Stimulated activated CD8-positive, alpha-beta memory T cell treated with anti-CD3 and anti-CD28 coated beads, Interleukin-2, amount 100 ng/mL, for 1 hour (primary cell): ENCODE measurements around the gene BABAM2.

Source experiments
- DNase-seq, 2 donors: peaks; one replicate each; pipeline ENCODE4 v3.0.0-alpha.2; 2020; ENCODE audit warnings: low read depth in 2 of 2

The BABAM2 gene

DNA sequence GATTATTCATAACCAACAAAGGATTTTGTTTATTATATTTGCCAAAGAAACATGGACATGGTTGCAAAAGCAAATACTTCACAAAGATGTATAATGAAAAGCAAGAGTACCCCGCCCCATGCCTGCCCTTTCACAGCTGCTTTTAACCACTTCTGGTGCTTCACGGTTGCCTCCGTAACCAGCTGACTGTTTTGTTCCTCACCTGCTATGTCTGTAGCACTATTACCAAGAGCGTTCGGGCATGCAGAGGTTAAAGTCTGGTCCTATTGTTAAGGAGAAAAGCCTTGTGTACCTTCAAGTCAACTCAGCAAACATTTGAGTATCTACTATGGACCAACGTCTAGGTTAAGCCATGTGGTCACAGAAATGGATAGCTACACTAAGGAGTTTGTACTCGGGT is 386.9 kb downstream of the BABAM2 start:
- no peak for DNase-seq

DNA sequence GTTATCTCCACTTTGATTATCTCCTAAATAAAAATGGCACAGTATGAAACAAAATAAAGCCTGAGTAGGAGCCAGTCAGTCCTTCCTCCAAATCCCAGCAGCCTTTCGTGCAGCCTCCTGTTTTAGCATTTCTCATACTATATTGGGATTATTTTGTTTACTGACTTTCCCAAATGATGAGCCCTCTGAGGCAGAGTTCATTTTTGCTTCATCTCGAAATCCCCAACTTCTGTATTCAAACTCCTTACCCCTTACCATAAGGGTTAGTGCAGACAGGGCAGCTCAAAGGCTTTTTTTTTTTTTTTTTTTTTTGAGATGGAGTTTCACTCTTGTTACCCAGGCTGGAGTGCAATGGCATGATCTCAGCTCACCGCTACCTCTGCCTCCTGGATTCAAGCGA is 388.8 kb downstream of the BABAM2 start:
- DNase-seq, result no peak

DNA sequence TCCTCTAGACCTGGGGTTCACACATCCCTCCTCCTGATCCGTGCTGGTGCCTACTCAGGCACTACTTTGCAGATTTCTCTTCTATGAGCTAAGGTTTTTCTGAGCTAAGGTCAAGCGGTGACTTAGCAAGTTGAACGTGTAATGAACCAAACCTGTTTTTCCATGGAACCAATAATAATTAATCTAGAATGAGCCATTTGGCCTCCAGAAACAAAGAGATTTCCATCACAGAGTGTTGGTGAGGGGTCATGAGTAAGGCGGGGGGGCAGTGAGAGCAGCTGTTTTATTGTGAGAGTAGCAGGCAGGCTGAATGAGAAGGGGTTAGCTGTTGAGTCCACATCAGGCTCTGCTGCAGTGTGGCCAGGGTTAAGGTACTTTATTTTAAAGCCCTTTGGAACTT is 390.1 kb downstream of the BABAM2 start:
- DNase-seq, result no peak

DNA sequence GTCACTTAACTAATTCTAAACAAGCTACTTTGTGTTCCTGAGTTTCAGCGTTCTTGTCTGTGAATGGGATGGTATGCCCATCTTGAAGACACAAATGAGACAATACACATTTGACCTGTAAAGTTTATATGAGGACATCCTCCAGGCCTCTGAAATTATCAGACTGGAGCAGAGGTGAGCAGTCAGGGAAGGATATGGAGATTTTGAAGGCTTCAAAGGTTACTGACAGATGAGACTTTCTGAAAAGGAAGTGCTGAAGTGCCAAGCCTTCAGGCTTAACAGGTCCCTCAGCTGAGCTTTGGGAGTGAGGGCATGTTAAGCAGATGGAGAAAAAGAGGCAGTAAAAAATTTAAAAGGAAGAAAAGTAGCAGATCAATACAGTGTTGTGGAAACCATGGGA is 391.2 kb downstream of the BABAM2 start:
- DNase-seq, result no peak

DNA sequence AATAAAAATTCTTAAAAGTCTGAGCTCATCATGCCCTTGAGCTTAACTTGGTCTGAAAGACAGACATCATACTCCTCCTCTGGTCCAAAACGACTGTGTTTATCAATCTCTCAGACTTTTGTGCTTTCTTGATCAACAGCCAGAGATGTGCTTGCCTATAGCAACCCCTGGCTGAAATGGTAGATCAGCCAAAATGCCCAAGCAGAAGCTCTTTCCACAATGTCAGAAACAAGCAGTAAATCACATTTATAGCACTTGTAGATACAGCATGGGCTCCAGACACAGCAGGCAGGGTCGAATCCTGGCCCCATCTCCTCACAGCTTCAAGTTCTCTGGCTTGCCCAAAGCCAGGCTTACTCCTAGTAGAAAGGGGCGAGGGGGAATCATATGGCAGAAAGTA is 391.7 kb downstream of the BABAM2 start:
- DNase-seq, result no peak

DNA sequence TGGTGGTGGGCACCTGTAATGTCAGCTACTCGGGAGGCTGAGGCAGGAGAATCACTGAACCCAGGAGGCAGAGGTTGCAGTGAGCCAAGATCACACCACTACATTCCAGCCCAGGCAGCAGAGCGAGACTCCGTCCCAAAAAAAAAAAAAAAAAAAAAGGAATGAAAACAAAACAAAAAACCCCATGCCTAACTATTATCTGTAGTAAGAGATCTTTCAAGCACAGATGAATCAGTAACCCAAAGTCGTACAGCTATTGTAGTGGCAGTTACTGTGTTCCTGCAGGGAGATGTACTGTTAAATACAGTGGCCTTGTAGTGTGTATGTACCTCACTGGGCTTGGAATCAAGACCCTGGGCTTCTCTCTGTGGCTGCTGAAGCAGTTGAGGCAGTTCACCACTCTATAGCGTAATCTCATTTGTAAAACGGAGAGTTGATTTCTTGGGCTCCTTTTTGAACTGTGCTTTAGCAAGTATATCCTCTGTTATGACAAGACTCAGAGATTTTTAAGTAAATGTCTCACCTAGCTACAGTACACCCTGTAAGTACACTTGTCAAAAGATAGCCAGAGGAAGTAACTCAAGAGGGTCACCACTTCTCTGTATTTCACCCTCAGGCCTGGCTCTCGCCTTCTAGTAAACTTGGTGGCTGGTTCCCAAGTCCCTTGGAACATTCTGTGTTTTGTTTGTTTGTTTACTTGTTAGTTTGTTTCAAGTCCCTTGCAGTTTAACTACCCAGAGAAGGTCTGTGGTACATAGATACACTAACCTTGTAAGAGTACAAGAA is 392.5 kb downstream of the BABAM2 start:
- DNase-seq, result no peak

DNA sequence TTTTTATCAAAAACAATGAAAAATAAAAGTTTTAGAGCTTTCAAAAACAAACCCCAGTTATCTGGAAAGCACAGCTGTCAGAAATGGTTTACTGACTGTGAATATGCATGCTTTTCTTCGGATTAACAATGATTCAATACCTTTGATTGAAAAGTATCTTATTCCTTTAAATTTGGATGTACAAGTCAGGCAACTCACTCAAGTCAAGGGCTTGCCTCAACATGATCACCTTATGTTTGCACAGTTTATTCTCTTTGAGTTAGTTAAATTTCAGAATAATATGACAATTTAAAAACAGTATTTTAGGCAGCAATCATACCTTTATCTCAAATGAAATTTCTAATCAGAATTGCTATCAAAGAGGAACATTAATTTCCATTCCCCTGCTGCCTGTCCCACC is 393.3 kb downstream of the BABAM2 start:
- DNase-seq, result no peak

DNA sequence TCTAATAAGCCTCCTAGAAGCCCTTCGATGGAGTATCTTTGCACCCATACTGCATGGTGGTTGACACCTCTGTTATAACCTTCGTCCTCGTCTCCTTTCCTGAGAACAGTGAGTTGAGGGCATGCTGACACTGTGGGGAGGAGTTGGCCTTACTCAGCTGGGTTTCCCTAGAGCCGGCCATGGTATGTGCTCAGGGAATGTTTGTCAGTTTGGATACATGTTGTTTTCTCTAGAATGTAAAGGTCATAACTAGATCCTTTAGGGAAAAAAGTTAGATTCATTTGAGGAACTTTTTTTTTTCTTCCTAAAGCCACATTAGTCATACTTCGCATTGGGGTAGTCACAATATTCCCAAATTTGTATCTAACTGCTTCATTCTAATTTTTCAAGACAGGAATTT is 396.1 kb downstream of the BABAM2 start:
- DNase-seq, result no peak

DNA sequence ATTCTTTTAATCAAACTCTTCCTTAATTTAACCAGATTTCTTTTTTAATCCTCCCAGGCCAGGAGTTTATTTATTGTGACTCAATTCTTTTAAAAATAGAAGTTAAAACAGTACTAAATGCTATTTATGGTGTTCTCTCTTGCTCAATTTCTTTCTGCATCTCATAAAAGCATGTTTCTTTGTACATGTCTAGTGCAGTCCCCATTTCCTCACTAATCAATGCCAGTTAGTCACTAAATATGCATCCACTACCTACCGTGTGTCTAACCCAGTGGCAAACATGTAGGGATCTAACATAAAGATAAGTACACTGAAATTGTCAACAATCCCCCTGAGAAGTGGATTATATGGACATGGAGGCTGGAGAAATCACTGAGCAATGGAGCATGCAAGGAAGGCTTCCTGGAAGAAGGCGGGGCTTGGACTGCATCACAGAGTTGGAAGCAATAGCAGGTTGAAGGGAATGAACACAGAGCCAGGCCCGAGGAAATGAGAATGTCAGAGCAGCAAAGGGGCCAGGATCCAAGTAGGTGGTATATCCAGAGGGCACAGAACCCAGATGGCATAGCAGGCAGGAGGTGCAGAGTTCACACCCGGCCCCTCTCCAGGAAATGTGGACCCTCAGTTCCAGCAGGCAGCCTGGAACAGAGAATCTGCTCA is 396.9 kb downstream of the BABAM2 start:
- no peak for DNase-seq

DNA sequence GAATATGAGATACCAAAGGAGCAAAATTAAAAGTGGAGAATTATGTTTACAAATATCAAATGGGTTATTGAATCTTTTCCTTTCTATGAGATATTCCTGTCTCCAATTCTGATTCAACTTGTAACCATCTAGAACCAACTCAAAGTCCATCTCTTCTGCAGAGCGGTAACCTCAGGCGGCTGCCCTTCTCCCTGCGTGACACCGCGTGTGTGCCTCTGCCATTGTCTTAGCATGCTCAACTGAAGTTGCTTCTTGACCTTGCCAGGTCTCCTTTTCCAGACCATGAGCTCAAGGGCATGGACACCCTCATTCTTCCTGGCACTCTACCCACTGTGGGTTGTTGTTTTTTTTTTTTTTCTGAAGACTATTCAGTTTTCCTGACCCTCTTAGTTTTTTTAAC is 398.1 kb downstream of the BABAM2 start:
- no peak for DNase-seq

DNA sequence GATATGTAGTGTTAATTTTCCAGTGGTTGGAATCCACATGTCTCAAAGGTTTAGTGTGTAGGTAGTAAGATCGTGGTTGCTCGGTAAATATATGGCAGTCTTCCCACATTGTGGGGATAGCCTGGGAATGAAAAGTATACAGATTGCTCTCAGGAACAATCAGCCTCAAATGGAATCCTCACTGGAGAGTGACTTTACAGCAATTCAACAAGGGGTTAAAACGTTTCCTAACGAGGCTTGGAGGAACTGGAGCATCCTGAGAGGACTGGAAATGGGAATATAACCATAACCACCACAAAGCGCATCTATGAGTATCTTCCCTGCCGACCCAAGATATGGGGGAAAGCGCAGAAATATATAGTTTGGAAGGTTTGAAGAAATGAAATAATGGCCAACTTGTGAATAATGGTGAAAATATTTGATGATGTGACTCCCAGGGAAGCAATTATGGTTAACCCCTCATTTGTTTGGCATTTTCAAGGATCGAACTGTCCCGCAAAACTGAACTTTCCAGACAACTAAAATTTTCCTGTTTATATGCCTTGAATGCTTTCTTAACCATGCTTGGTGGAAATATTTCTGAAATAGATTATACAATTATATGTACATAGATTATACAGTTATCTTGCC is 401.4 kb downstream of the BABAM2 start:
- no peak for DNase-seq

DNA sequence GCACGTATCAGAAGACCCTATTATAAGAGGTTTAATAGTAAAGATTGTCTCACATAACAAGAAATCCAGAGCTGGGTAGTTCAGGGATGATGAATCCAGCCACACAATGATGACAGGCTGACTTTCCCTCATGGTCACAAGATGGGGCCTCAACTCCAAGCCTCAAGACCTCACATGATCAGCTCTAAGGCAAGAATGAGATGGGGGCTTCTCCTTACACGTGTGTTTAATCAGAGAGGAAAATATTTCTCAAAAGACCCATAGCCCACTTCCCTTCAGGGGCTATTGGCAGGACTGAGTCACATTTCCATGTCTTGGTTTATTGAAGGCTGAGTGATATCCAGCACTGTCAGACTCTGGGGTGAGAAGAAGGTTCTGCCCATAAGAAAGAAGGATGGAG is 402.0 kb downstream of the BABAM2 start:
- no peak for DNase-seq

DNA sequence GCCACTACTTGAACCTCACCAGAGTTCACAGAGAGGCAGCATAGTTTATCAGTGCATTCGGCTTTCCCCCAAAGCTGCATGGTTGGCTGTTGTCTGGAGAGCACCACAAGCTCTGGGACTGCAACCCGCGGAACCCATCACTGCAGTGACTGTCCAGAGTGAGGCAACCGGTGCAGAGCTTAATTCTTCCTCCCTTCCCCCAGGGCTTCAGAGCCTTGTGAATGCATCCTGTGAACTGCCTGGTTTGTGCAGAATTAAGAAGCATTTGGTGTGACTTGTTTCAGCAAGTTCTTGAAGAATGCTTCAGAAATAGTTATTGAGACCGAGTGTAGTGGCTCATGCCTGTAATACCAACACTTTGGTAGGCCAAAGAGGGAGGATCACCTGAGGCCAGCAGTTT is 402.9 kb downstream of the BABAM2 start:
- no peak for DNase-seq

DNA sequence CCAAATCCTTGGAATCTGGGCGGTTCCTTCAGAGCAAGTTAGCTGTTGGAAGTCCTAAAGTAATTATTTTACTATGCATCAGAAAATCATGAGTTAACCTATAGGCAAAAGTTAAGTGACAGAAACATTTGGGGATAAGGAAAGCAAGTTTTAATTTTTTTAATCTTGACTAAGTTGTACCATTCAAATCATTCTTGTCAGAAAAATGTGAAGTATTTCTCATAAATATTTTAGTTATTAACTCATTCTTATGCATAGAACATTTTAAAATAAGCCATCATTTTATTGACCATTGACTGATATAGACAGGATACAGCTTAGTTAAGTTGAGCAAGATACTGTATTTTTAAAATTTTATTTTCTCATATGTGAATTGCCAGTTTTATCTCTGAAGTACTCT is 403.9 kb downstream of the BABAM2 start:
- no peak for DNase-seq

DNA sequence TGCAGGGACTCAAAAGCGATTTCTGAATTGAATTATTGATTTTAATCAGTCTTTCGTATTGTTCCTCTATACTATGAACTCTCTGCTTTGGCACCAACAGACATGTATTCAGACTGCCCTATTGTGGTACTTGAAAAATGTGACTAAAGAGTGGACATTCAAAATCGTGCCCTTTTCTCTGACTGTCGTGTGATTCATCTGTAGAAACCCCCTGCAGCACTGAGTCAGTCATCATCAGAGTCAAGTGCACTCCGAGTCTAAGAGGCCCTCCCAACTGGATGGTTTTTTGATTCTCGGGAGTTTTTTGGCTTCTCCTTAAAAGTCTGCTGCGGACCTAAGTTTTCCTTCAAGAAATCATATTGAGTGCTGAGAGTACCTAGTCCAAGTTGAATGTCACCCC is 405.7 kb downstream of the BABAM2 start:
- DNase-seq, result no peak

DNA sequence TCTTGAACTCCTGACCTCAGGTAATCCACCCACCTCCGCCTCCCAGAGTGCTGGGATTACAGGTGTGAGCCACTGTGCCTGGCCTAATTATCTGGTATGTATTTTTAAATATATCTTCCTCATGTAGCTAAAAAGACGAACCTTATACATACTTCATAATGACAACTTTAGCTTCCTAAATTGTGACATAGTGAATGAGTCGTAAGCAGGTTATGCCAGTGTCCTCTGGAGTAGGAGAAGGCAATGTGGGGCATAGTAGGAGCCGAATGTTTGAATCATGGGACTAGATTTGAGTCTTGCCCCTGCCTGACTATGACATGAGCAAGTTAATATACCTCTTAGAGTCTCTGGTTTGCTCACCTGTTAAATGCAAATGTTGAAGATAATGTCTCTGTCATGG is 406.4 kb downstream of the BABAM2 start:
- DNase-seq, result no peak

DNA sequence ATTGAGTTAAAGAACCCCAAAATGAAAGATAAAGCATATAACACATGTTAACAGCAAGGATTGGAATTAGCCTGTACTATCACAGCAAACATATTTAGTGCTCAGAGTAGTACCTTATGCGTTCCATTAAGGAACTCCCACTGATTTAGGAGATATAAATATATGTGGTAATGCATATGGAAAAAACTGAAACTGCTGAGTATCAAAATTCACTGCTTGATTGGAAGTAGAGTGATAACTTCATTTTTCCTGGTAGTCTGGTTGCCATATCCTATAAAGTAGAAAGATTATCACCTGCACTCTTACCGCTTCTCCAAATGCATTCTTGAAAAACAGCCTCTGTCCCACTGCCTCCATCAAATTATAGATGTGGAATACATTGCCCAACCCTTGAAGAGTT is 407.0 kb downstream of the BABAM2 start:
- DNase-seq, result no peak

DNA sequence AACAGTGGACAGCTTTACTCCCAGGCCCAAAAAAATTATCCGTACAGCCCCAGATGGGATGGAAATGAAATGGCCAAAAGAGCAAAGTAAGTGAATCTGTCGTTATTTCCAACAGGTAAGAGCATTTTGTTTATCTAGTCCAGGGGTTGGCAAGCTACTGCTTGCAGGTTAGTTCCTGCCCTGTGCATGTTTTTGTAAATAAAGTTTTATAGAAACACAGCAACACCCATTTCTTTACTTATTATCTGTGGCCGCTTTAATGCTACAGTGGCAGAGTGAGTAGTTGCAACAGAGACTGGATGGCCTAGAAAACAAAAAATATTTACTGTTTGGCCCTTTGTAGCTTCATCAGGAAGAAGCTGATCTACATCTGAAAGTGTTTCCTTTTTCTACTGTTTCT is 407.9 kb downstream of the BABAM2 start:
- no peak for DNase-seq

DNA sequence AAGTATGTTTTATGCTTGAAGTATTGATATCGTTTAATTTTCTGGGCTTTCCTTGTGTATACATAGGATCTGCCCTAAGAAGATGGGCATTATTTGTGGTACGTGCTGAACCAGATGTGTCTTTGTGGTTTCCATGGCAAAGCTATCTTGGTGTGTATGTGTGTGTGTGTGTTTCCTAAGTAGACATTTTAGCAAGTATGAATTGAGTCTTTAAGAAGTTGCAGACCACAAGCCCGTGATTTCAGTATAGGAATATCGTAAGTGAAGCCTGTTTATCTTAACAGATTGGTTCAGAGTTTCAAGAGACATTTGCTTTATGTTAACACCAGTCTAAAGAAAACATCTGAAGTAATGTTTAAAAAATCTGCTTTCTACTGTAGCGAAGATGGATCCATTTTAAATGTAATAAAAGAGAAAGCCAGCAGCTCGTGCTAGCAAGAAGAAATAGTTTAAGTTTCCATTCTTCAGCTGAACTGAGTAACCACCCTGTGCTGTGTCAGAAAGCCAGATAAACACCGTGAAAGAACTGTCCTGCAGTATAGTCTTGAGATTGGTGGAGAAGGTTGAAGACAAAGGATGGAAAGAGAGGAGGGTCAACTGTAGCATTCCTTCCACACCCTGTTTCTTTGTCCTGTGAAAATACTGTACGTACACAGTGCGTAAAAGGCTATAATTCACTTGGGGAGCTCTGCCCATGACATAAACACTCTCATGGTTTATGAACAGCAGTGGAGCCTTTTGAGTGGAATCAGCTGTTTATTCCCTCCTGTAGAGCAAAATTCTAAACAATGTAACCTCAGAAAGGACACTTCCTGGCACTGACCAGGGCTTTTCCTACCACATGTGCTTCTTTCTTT is 410.2 kb downstream of the BABAM2 start:
- DNase-seq, result no peak

DNA sequence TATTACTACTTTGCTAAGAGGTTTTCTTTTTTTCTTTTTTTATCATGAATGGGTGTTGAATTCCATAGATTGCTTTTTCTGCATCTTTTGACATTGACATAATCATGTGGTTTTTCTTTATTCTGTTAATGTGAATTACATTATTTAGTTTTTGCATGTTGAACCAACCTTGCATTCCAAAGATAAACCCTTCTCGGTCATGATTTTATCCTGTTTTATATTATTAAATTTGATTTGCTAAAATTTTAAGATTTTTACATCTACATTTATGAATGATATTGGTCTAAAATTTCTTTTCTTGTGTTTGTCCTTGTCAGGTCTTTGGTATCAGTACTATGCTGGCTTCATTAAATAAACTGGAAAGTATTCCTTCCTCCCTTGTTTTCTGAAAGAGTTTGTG is 414.7 kb downstream of the BABAM2 start:
- DNase-seq, result no peak

DNA sequence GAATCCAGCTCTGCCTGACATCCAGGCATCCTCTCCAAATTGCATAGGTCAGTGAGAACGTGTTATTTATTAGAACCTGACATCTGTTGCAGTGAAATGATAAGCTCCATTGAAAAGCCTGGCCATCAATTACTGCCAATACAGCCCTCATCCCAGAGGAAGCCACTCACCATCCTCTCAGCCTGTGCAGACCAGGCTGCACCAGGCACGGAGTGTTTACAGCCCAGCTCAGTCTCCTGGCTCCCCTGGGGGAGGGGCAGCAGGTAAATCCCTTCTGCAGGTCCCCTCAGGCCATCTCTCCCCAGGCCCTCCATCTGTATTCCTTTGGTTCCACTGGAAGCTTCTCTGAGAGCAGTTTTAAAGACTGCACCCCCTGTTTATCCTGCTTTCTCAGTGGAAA is 419.6 kb downstream of the BABAM2 start:
- DNase-seq, result no peak

DNA sequence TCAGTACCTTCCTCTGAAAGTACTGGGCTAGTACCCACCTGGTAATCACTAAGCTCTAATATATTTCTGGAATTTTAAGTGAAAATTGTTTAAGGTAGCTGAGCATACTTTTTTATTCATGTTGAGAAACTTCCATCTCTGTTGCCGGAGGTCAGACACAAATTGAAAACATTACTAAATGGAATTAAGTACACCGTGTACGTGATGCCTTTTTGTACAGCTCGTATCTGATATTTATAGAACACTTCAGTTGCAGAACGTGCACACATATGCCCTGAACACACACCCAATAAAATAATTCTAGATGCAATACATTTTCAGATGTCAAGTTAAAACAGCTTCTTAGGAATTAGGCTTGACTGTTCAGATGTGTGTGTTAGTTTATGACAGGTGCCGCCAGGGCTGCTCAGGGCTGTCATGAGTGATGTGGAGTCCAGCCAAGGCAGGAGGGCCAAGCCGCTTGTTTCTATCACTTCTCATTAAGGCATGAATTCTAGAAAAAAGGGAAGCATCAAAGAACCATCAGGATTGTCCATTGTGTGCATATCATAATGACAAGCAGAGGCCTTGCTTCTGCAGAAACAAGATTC is 421.2 kb downstream of the BABAM2 start:
- DNase-seq, result no peak
